T-helper 1 cell treated with Interleukin-12 subunit alpha and Interleukin-12 subunit beta and Interleukin-4 antibody, amounts not matched to agents 30 μg/mL and 1 μg/mL, for 36 hours (primary cell): ENCODE data around the gene SPG11.
"Not testable (repeated sequence)": the region's sequence is repeated elsewhere in the genome, so short reads cannot be mapped to it uniquely, and the experiment has no call there.

Source experiments
- H3K27ac Mint-ChIP-seq: one replicate; pipeline ENCODE4 v1.8.0; 2021; ENCODE audit warnings: mild to moderate bottlenecking, mixed read lengths
- H3K27me3 Mint-ChIP-seq: one replicate; pipeline ENCODE4 v1.8.0; 2021; ENCODE audit warnings: low read depth, mixed read lengths
- H3K36me3 Mint-ChIP-seq: one replicate; pipeline ENCODE4 v1.8.0; 2021; ENCODE audit warnings: low read depth, mixed read lengths
- H3K4me1 Mint-ChIP-seq: one replicate; pipeline ENCODE4 v1.8.0; 2021; ENCODE audit warnings: low read depth, mixed read lengths
- H3K4me3 Mint-ChIP-seq: one replicate; pipeline ENCODE4 v1.8.0; 2021; ENCODE audit warnings: mild to moderate bottlenecking, moderate library complexity, mixed read lengths
- H3K9me3 Mint-ChIP-seq: one replicate; pipeline ENCODE4 v1.8.0; 2021; ENCODE audit warnings: mixed read lengths

Gene SPG11, protein sequence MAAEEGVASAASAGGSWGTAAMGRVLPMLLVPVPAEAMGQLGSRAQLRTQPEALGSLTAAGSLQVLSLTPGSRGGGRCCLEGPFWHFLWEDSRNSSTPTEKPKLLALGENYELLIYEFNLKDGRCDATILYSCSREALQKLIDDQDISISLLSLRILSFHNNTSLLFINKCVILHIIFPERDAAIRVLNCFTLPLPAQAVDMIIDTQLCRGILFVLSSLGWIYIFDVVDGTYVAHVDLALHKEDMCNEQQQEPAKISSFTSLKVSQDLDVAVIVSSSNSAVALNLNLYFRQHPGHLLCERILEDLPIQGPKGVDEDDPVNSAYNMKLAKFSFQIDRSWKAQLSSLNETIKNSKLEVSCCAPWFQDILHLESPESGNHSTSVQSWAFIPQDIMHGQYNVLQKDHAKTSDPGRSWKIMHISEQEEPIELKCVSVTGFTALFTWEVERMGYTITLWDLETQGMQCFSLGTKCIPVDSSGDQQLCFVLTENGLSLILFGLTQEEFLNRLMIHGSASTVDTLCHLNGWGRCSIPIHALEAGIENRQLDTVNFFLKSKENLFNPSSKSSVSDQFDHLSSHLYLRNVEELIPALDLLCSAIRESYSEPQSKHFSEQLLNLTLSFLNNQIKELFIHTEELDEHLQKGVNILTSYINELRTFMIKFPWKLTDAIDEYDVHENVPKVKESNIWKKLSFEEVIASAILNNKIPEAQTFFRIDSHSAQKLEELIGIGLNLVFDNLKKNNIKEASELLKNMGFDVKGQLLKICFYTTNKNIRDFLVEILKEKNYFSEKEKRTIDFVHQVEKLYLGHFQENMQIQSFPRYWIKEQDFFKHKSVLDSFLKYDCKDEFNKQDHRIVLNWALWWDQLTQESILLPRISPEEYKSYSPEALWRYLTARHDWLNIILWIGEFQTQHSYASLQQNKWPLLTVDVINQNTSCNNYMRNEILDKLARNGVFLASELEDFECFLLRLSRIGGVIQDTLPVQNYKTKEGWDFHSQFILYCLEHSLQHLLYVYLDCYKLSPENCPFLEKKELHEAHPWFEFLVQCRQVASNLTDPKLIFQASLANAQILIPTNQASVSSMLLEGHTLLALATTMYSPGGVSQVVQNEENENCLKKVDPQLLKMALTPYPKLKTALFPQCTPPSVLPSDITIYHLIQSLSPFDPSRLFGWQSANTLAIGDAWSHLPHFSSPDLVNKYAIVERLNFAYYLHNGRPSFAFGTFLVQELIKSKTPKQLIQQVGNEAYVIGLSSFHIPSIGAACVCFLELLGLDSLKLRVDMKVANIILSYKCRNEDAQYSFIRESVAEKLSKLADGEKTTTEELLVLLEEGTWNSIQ (N-terminal part only)

DNA sequence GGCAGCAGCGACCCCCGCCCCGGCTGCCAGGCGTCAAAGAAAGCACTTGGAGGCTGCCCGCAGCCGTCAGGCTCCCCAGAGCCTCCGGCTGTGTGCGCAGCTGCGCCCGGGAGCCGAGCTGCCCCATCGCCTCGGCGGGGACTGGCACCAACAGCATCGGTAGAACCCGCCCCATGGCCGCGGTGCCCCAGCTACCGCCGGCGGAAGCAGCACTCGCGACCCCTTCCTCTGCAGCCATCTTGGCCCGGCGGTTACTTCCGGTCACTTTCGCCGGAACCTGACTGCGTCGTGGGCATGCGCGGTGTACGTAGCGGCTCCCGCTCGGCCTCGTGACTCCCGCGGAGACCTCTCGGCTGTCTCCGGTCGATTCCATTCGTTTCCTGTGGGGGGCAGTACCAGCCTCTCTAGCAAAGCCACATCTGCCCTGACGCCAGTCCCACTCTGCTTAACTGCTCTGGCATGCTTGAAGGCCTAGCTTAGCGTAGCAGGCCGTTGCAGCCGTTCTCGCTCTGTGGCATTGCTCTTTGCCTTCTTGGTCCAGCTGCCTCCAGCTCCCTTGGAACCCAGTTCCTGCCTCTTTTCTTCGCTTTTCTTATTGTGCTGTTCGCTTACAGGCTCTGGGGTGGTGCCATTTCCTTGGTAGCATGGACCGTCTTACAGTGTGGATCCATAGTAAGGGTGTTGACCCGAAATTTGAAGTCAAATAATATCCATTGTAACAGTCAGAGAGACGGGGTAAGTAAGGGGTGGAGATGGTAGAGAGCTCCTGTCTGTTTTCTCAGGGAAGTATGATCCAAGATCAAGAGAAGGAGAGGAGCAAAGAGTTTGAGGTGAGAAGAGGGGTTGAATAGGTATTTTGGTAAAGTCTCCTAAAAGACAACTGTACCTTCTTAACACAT lies at the start of gene SPG11:
Gene SPG11, minus strand, starts transcription at position 253 of the 899 bp plus-strand sequence. Its CDS starts 15 bp downstream, at position 238.
- peaks cover 59% of the 10 kb centered on the region for H3K4me1 Mint-ChIP-seq
- H3K9me3 Mint-ChIP-seq = no peaks in the 10 kb centered on the region
- peak within 1 kb of the TSS; percentile 90 for H3K27ac Mint-ChIP-seq
- no peaks in the 10 kb centered on the region for H3K27me3 Mint-ChIP-seq
- peaks cover 13% of the 10 kb centered on the region for H3K36me3 Mint-ChIP-seq
- peak within 1 kb of the TSS; percentile 75 for H3K4me3 Mint-ChIP-seq

DNA sequence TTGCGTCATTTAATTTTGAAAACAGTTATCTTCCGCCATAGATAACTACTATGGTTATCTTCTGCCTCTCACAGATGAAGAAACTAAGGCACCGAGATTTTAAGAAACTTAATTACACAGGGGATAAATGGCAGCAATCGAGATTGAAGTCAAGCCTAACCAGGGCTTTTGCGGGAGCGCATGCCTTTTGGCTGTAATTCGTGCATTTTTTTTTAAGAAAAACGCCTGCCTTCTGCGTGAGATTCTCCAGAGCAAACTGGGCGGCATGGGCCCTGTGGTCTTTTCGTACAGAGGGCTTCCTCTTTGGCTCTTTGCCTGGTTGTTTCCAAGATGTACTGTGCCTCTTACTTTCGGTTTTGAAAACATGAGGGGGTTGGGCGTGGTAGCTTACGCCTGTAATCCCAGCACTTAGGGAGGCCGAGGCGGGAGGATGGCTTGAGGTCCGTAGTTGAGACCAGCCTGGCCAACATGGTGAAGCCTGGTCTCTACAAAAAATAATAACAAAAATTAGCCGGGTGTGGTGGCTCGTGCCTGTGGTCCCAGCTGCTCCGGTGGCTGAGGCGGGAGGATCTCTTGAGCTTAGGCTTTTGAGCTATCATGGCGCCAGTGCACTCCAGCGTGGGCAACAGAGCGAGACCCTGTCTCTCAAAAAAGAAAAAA lies 49.0 kb upstream of the SPG11 start:
- peaks cover 56% of the 10 kb centered on the region for H3K4me1 Mint-ChIP-seq
- no peaks in the 10 kb centered on the region for H3K27me3 Mint-ChIP-seq
- H3K27ac Mint-ChIP-seq = peak overlapping the region; percentile 99
- peak overlapping the region; percentile 89 for H3K4me3 Mint-ChIP-seq
- peaks cover 71% of the 10 kb centered on the region for H3K36me3 Mint-ChIP-seq
- no peaks in the 10 kb centered on the region for H3K9me3 Mint-ChIP-seq

DNA sequence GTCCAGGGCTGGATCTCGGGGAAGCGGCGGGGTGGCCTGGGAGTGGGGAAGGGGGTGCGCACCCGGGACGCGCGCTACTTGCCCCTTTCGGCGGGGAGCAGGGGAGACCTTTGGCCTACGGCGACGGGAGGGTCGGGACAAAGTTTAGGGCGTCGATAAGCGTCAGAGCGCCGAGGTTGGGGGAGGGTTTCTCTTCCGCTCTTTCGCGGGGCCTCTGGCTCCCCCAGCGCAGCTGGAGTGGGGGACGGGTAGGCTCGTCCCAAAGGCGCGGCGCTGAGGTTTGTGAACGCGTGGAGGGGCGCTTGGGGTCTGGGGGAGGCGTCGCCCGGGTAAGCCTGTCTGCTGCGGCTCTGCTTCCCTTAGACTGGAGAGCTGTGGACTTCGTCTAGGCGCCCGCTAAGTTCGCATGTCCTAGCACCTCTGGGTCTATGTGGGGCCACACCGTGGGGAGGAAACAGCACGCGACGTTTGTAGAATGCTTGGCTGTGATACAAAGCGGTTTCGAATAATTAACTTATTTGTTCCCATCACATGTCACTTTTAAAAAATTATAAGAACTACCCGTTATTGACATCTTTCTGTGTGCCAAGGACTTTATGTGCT lies 48.4 kb upstream of the SPG11 start:
- H3K36me3 Mint-ChIP-seq = peaks cover 65% of the 10 kb centered on the region
- no peaks in the 10 kb centered on the region for H3K9me3 Mint-ChIP-seq
- H3K27ac Mint-ChIP-seq = peak overlapping the region; percentile 99
- no peaks in the 10 kb centered on the region for H3K27me3 Mint-ChIP-seq
- peaks cover 50% of the 10 kb centered on the region for H3K4me1 Mint-ChIP-seq
- peak overlapping the region; percentile 89 for H3K4me3 Mint-ChIP-seq

DNA sequence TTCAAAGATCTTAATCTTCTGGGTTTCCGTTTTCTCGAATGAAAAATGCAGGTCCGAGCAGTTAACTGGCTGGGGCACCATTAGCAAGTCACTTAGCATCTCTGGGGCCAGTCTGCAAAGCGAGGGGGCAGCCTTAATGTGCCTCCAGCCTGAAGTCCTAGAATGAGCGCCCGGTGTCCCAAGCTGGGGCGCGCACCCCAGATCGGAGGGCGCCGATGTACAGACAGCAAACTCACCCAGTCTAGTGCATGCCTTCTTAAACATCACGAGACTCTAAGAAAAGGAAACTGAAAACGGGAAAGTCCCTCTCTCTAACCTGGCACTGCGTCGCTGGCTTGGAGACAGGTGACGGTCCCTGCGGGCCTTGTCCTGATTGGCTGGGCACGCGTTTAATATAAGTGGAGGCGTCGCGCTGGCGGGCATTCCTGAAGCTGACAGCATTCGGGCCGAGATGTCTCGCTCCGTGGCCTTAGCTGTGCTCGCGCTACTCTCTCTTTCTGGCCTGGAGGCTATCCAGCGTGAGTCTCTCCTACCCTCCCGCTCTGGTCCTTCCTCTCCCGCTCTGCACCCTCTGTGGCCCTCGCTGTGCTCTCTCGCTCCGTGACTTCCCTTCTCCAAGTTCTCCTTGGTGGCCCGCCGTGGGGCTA lies 47.8 kb upstream of the SPG11 start, which contains the start of the genes B2M and PATL2:
Gene B2M, plus strand, starts transcription at position 422 of the 647 bp plus-strand sequence. Its CDS starts 30 bp downstream, at position 452.
Gene PATL2, minus strand, starts transcription at position 228 of the 647 bp plus-strand sequence. CDS start 34,833 bp downstream, outside the sequence.
- H3K36me3 Mint-ChIP-seq = peaks cover 60% of the 10 kb centered on the region
- peaks cover 45% of the 10 kb centered on the region for H3K4me1 Mint-ChIP-seq
- H3K9me3 Mint-ChIP-seq = no peaks in the 10 kb centered on the region
- peak within 1 kb of the TSS; percentile 99 for H3K27ac Mint-ChIP-seq
- H3K27me3 Mint-ChIP-seq = no peaks in the 10 kb centered on the region
- H3K4me3 Mint-ChIP-seq = peak within 1 kb of the TSS; percentile 89

DNA sequence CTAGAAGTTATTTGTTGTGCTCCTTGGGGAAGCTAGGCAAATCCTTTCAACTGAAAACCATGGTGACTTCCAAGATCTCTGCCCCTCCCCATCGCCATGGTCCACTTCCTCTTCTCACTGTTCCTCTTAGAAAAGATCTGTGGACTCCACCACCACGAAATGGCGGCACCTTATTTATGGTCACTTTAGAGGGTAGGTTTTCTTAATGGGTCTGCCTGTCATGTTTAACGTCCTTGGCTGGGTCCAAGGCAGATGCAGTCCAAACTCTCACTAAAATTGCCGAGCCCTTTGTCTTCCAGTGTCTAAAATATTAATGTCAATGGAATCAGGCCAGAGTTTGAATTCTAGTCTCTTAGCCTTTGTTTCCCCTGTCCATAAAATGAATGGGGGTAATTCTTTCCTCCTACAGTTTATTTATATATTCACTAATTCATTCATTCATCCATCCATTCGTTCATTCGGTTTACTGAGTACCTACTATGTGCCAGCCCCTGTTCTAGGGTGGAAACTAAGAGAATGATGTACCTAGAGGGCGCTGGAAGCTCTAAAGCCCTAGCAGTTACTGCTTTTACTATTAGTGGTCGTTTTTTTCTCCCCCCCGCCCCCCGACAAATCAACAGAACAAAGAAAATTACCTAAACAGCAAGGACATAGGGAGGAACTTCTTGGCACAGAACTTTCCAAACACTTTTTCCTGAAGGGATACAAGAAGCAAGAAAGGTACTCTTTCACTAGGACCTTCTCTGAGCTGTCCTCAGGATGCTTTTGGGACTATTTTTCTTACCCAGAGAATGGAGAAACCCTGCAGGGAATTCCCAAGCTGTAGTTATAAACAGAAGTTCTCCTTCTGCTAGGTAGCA lies 47.0 kb upstream of the SPG11 start:
- peak overlapping the region; percentile 89 for H3K4me3 Mint-ChIP-seq
- peaks cover 41% of the 10 kb centered on the region for H3K4me1 Mint-ChIP-seq
- peaks cover 55% of the 10 kb centered on the region for H3K36me3 Mint-ChIP-seq
- H3K27ac Mint-ChIP-seq = peak overlapping the region; percentile 99
- H3K27me3 Mint-ChIP-seq = no peaks in the 10 kb centered on the region
- H3K9me3 Mint-ChIP-seq = peaks cover 1% of the 10 kb centered on the region

DNA sequence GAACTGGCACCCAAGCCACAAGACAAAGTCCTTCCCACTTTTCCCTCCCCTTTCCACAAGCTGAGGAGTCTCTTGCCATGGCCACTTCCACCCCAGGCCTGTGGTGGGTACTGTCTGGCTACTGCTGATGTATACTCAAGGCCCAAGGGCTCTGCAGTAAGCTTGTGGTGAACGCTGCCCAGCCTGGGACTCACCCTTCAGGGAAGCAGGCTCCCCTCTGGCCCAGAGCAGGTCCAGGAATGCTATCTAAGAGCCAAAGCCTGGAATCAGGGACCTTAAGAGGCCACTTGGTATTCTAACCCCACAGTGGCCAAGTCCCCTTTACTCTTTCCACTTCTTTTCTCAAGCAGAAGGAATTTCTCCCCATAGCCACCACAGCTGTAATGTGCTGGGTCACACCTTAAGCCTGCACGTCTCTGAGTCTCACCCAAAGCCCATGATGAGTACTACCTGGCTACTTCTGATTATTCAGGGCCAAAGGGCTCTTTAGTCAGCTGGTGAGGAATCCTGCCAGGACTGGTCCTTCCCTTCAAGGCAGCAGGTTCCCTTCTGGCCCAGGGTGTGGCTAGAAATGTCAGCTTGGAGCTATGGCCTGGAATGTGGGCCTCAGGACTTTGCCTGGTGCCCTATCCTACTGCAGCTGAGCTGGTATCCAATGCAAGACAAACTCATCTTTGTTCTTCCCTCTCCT lies 43.6 kb upstream of the SPG11 start:
- no peak overlapping the region for H3K4me3 Mint-ChIP-seq
- H3K36me3 Mint-ChIP-seq = peaks cover 45% of the 10 kb centered on the region
- H3K4me1 Mint-ChIP-seq = peaks cover 30% of the 10 kb centered on the region
- H3K9me3 Mint-ChIP-seq = peaks cover 29% of the 10 kb centered on the region
- no peak overlapping the region for H3K27ac Mint-ChIP-seq
- no peaks in the 10 kb centered on the region for H3K27me3 Mint-ChIP-seq

DNA sequence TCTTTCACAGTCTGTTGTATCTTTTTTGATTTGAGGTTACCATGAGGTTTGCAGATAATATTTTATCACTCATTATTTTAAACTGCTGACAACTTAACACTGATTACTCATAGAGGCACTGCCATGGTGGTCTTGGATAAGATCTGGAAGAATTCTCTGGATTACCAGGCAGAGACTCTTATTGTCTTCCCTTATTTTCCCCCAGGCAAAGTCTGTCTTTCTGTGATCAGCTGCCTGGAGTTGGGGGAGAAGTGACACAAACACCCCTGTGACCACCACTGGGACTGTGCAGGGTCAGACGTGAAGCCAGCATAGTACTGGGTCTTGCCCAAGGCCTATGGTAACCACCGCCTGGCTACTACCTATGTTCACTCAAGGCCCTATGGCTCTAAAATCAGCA lies 42.9 kb upstream of the SPG11 start:
- H3K27ac Mint-ChIP-seq = no peak overlapping the region
- no peaks in the 10 kb centered on the region for H3K27me3 Mint-ChIP-seq
- no peak overlapping the region for H3K4me3 Mint-ChIP-seq
- peaks cover 32% of the 10 kb centered on the region for H3K4me1 Mint-ChIP-seq
- H3K36me3 Mint-ChIP-seq = peaks cover 45% of the 10 kb centered on the region
- peaks cover 35% of the 10 kb centered on the region for H3K9me3 Mint-ChIP-seq

DNA sequence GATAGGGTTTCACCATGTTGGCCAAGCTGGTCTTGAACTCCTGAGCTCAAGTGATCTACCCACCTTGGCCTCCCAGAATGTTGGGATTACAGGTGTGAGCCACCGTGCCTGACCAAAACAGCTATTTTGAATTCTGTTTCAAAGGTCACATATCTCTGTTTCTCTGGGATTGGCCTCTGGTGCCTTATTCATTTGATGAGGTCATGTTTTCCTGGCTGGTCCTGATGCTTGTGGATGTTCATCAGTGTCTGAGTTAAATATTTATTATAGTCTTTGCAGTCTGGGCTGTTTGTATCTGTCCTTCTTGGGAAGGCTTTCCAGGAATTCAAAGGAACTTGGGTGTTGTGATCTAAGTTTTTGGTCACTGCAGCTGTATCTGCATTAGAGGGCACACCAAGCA lies 42.5 kb upstream of the SPG11 start:
- peaks cover 36% of the 10 kb centered on the region for H3K9me3 Mint-ChIP-seq
- H3K27me3 Mint-ChIP-seq = no peaks in the 10 kb centered on the region
- no peak overlapping the region for H3K27ac Mint-ChIP-seq
- peaks cover 30% of the 10 kb centered on the region for H3K4me1 Mint-ChIP-seq
- H3K36me3 Mint-ChIP-seq = peaks cover 43% of the 10 kb centered on the region
- no peak overlapping the region for H3K4me3 Mint-ChIP-seq

DNA sequence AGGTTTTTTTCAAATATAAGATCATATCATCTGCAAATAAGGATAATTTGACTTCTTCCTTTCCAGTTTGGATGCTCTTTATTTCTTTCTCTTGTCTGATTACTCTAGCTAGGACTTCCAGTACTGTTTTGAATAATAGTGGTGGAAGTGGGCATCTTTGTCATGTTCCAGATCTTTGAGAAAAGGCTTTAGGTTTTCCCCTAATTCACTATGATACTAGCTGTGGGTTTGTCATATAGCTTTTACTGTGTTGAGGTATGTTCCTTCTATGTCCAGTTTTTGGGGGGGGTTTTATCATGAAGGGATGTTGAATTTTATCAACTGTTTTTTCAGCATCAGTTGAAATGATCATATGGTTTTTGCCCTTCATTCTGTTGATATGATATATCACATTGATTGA lies 37.2 kb upstream of the SPG11 start:
- H3K27ac Mint-ChIP-seq = peak overlapping the region; percentile 5
- H3K9me3 Mint-ChIP-seq = peaks cover 47% of the 10 kb centered on the region
- H3K4me1 Mint-ChIP-seq = peaks cover 14% of the 10 kb centered on the region
- not testable (repeated sequence) for H3K4me3 Mint-ChIP-seq
- H3K27me3 Mint-ChIP-seq = peaks cover 20% of the 10 kb centered on the region
- H3K36me3 Mint-ChIP-seq = peaks cover 35% of the 10 kb centered on the region

DNA sequence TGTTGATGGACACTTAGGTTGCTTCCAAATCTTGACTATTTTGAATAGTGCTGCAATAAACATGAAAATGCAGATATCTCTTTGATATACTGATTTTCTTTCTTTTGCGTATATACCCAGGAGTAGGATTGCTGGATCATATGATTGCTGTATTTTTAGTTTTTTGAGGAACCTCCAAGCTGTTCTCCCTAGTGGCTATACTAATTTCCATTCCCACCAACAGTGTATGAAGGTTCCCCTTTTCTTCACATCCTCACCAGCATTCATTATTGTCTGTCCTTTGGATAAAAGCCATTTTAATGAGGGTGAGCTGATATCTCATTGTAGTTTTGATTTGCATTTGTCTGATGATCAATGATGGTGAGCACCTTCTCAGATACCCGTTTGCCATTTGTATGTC lies 35.2 kb upstream of the SPG11 start:
- Mint-ChIP-seq H3K36me3 (peaks cover 27% of the 10 kb centered on the region), H3K4me3 (no peak overlapping the region), H3K4me1 (peaks cover 17% of the 10 kb centered on the region), H3K27me3 (peaks cover 20% of the 10 kb centered on the region), H3K9me3 (peaks cover 32% of the 10 kb centered on the region), H3K27ac (no peak overlapping the region)

DNA sequence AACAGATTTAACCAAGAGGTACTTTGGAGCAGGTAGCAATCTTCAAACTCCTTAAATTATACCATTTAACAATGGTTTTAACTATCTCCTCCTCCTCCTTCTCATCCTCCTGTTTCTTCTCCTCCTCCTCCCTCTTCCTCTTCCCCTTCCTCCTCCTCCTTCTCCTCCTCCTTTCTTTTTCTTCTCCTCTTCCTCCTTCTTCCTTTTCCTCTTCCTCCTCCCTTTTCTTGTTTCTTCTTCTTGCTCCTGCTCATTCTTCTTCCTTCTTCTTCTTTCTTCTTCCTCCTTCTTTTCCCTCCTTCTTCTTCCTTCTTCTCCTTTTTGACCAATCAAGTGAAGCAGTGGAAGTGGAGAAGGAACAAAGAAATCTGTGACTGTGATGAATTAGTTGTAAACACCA lies 33.6 kb upstream of the SPG11 start:
- Mint-ChIP-seq H3K27ac (no peak overlapping the region), H3K27me3 (peaks cover 20% of the 10 kb centered on the region), H3K9me3 (peaks cover 17% of the 10 kb centered on the region), H3K4me1 (peaks cover 17% of the 10 kb centered on the region), H3K4me3 (no peak overlapping the region), H3K36me3 (peaks cover 20% of the 10 kb centered on the region)
